ENCODE results near the gene MYOG. TPM values are rescaled to one million over a fixed set of nuclear protein-coding genes. Genes with fewer than 3 reads are reported as not detected.

Gene MYOG
- total RNA-seq, 1 donor from 2014 or later = not detected

DNA sequence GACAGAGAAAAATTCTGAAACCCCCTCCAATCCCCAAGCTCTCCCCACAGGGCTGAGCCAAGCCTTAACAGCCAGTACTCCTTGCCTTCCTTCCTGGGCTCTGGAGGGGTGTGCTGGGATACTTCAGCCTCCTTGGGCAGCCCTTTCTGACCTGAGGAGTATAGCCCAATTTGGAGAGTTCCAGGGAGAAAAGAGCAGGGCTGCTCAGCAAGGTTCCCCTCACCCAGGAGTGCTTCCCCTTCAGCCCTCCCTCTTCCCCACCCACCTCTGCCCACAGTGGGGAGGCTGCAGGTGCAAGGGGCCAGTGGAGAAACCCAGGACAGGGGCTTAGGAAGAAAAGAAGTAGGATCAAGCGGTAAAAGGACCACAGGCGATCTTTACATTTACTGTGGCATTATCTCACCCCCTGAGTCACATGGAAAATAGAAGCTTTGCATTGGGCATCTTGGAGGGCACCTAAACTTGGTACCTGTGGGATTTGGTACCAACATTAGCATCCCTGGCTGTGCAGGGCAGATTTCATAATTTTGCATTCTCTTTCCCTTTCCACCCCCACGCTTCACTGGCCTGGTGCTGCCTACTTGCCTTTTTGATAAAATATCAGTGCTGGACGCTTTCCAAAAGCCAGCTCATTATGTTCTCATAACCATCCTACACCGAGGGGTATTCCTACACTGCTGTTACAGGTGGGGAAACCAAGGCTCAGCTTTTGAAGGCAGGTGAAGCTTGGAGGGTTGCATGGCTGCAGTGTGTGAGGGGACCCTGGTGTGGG is 38.9 kb upstream of the MYOG start:
- TF ChIP-seq, protein P1, sequence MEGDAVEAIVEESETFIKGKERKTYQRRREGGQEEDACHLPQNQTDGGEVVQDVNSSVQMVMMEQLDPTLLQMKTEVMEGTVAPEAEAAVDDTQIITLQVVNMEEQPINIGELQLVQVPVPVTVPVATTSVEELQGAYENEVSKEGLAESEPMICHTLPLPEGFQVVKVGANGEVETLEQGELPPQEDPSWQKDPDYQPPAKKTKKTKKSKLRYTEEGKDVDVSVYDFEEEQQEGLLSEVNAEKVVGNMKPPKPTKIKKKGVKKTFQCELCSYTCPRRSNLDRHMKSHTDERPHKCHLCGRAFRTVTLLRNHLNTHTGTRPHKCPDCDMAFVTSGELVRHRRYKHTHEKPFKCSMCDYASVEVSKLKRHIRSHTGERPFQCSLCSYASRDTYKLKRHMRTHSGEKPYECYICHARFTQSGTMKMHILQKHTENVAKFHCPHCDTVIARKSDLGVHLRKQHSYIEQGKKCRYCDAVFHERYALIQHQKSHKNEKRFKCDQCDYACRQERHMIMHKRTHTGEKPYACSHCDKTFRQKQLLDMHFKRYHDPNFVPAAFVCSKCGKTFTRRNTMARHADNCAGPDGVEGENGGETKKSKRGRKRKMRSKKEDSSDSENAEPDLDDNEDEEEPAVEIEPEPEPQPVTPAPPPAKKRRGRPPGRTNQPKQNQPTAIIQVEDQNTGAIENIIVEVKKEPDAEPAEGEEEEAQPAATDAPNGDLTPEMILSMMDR (IDR thresholded peaks at IDR 0.05) = no peak
- Histone ChIP-seq H3K27me3 (peaks cover 6% of the 10 kb centered on the region), H3K36me3 (no peaks in the 10 kb centered on the region), H3K4me1 (peaks cover 0 to 15% of the 10 kb centered on the region in 2 donors), H3K27ac (no peak overlapping the region), H3K9me3 (no peaks in the 10 kb centered on the region), H3K4me3 (no peak overlapping the region)
- no peak for DNase-seq (ENCODE audit: low spot score in 2 of 2)
- intact Hi-C loops (cut with DNase I) = loop anchor here (5.0 kb wide), 1 partner anchor 82 kb away; no protein-coding TSS in a partner anchor

DNA sequence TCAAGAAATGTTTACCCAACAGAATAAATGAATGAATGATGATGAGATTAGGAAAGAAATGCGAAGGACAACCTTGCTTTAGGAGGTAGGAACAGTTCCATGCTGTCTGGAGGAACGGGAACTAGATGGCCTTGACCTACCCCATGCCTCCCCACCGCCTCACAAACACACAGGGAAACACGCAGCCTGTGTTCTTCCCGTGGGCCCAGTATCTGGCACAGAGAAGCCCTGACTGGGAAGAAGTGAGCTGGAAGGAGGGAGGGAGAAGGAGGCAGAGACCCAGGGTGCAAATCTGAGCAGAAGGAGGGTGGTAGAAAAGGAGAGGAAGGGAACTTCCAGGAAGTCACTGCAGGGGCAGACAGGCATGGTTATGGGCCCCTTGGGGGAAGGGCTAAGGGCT is 38.2 kb upstream of the MYOG start:
- H3K4me3 ChIP-seq = no peak overlapping the region

DNA sequence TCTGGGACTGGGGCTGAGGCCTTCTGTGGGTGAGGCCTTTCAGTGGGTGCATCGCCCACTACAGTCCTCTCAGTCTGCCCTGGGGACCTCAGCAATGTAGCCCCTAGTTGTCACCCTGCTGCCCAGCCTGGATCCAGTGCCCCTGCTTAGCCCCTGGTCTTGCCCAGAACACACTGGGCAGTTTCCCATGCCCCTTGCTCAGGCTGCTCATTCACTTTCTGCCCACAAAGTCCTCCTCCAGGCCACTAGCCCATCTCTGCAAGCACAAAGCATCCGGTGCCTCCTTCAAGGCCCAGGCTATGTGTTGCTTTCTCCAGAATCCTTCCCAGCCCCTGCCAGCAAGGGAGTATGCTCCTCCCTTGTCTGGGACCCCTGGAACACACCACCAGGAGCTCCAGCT is 36.3 kb upstream of the MYOG start:
- Histone ChIP-seq H3K4me3 (no peak overlapping the region), H3K9me3 (no peaks in the 10 kb centered on the region), H3K27ac (no peak overlapping the region), H3K36me3 (no peaks in the 10 kb centered on the region), H3K4me1 (peaks cover 0 to 12% of the 10 kb centered on the region in 2 donors), H3K27me3 (peaks cover 6% of the 10 kb centered on the region)
- TF ChIP-seq, protein P1 (IDR thresholded peaks at IDR 0.05) = no peak
- intact Hi-C loops (cut with DNase I) = no loop called here
- no peak for DNase-seq (ENCODE audit: low spot score in 2 of 2)

More for the DNA sequence above, 38.2 kb upstream of the MYOG start:
- TF ChIP-seq, protein P1 (IDR thresholded peaks at IDR 0.05) = no peak
- Histone ChIP-seq H3K4me1 (peaks cover 0 to 15% of the 10 kb centered on the region in 2 donors), H3K9me3 (no peaks in the 10 kb centered on the region), H3K27ac (no peak overlapping the region), H3K27me3 (peaks cover 6% of the 10 kb centered on the region), H3K36me3 (no peaks in the 10 kb centered on the region)
- DNase-seq (ENCODE audit: low spot score in 2 of 2) = no peak
- intact Hi-C loops (cut with DNase I) = no loop called here

DNA sequence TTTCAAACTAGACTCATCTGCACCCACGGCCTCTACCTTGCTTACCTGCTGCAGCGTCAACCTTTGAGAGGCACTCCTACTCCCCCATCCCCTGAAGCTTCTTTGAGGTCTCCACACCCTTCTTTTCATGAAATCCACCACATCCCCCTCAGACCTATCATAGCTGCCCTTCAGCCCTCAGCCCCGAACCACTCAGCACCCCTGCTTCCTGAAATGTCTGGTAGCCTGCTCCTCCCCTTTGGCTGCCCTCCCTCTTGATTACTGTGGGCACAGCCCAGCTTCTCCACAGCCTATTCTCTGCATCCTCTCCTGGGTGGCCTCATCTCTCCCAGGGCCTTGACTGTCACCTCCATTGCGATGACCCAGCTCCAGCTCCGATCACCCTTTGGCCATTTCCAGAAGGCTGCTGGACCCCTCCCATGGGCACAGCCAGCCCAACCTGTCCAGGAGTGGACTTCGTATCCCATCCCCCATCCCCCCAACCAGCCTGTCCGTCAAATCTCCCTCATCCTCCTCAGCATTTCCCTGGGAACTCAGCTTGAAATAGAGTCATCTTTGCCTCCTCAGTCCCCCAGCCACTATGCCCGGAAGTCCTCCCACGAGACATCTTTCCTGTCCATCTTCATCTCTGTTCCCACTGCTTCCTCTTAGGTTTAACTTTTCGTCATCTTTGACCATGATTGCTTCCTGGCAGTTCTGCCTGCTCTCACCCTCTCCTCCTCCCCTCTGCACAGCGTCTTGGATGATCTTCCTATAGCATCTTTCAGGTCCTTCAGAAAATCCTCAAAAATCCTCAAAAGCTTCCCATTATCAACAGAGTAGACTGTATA is 35.6 kb upstream of the MYOG start:
- Histone ChIP-seq H3K36me3 (no peaks in the 10 kb centered on the region), H3K27me3 (peaks cover 6% of the 10 kb centered on the region), H3K9me3 (no peaks in the 10 kb centered on the region), H3K4me3 (no peak overlapping the region), H3K4me1 (peaks cover 0 to 6% of the 10 kb centered on the region in 2 donors), H3K27ac (no peak overlapping the region)
- DNase-seq (ENCODE audit: low spot score in 2 of 2) = no peak
- intact Hi-C loops (cut with DNase I) = no loop called here
- TF ChIP-seq, protein P1 (IDR thresholded peaks at IDR 0.05) = no peak

DNA sequence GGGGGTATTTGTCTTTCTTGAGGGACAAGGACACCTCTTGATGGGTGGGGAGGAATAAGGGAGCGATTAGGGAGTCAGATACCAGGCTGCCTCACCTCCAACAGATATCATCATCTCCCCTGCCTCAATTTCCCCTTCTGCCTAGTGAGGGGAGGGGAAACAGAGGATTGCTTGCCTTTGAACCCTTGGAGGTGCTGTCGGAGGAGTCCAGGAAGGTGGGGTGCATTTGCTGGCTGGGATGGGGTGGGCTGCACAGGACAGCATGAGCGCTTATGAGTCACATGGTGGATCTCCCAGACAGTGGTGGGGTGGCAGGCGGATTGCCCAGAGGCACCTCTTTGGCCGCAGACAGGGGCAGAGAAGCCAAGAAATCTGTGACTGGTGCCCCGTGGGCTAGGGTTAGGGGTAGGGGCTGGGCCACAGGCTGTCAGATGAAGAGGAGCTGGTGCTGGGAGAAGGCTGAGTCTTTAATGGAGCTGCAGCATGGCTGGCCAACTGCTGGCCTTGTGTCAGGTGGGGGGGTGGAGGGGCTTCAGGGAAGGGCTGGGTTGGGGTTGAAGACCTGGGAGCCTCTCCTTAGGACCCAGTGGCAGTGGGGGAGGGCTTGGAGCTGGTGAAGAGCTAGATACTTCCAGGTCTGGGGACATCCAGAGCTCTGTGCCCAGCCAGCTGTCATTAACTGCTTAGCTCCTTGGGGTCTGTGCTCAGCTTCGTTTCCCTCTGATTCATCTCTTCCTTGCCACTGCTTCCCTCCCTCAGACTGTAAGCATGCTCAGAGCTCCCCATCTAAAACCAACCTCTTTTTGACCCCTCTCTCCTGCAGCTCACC is 34.7 kb upstream of the MYOG start:
- H3K27me3 ChIP-seq = peaks cover 6% of the 10 kb centered on the region
- no peaks in the 10 kb centered on the region for H3K36me3 ChIP-seq
- DNase-seq (ENCODE audit: low spot score in 2 of 2) = no peak
- no peak overlapping the region for H3K4me3 ChIP-seq
- no peaks in the 10 kb centered on the region for H3K9me3 ChIP-seq
- no peak overlapping the region for H3K27ac ChIP-seq
- intact Hi-C loops (cut with DNase I) = no loop called here
- peaks cover 0 to 3% of the 10 kb centered on the region in 2 donors for H3K4me1 ChIP-seq
- TF ChIP-seq, protein P1 (IDR thresholded peaks at IDR 0.05) = no peak

All from ascending aorta (tissue), 2 donors.